HEK293 (cell line): ENCODE measurements around the gene UPP1.

Experiments used
- CTCF ChIA-PET: fragments of 350-600 bp; formaldehyde crosslinking; extraction: SDS; loops from one replicate; lab custom pipeline; 2021; ENCODE audit warnings: antibody characterized with exemption; lab: Yijun Ruan, JAX
- POLR2A ChIA-PET: fragments of 300-600 bp; formaldehyde crosslinking; extraction: SDS; loops from one replicate; lab custom pipeline; 2020; ENCODE audit warnings: antibody characterized with exemption, inconsistent platforms; lab: Yijun Ruan, JAX
- H3K27ac ChIP-seq: fragments of 200-500 bp; sonication (Bioruptor generic); 2 replicates; pipeline ENCODE4 v1.5.1; 2014; ENCODE audit warnings: low read depth, low read length, control low read depth, inconsistent platforms; ENCODE audit errors: extremely low read depth
- H3K36me3 ChIP-seq, 2 experiments: fragments of 200-500 bp in 1 of 2; sonication (Bioruptor generic) in 1 of 2; 1 replicate in 1 of 2; 2 replicates in 1 of 2; pipeline ENCODE4 v1.5.1; 2014 to 2017; ENCODE audit warnings: inconsistent platforms in 2 of 2, low read length in 2 of 2; ENCODE audit not compliant: control insufficient read depth in 2 of 2, insufficient read depth in 1 of 2
- H3K4me1 ChIP-seq: fragments of 200-500 bp; sonication (Bioruptor generic); 2 replicates; pipeline ENCODE4 v1.5.1; 2014; ENCODE audit warnings: mild to moderate bottlenecking, low read length, inconsistent platforms; ENCODE audit not compliant: control insufficient read depth, insufficient read depth
- H3K4me3 ChIP-seq: 2 replicates; pipeline ENCODE4 v1.5.1; 2011; ENCODE audit warnings: low read depth, mild to moderate bottlenecking, control low read depth, low read length, moderate library complexity
- H3K9me3 ChIP-seq: fragments of 200-500 bp; sonication (Bioruptor generic); 2 replicates; pipeline ENCODE4 v1.5.1; 2014; ENCODE audit warnings: low read depth, low read length, inconsistent platforms; ENCODE audit not compliant: control insufficient read depth, insufficient read depth
- GLI2 ChIP-seq: fragments of 450-650 bp; formaldehyde crosslinking; IDR thresholded peaks from 2 replicates; pipeline ENCODE4; 2017; ENCODE audit warnings: missing biosample characterization, missing genetic modification characterization, low read depth, borderline replicate concordance
- KLF10 ChIP-seq: fragments of 450-650 bp; IDR thresholded peaks from 2 replicates; pipeline ENCODE4 v1.5.1; 2018; ENCODE audit warnings: missing biosample characterization, mild to moderate bottlenecking, missing genetic modification characterization
- KLF16 ChIP-seq: fragments of 450-650 bp; formaldehyde crosslinking; IDR thresholded peaks from 2 replicates; pipeline ENCODE4 v1.5.1; 2017; ENCODE audit warnings: missing biosample characterization, missing genetic modification characterization
- KLF8 ChIP-seq: fragments of 450-650 bp; formaldehyde crosslinking; IDR thresholded peaks from 2 replicates; pipeline ENCODE4 v1.5.1; 2016; ENCODE audit warnings: missing biosample characterization, missing genetic modification characterization
- OSR2 ChIP-seq: fragments of 450-650 bp; formaldehyde crosslinking; IDR thresholded peaks from 2 replicates; pipeline ENCODE4 v1.5.1; 2016; ENCODE audit warnings: missing biosample characterization, missing genetic modification characterization
- RBAK ChIP-seq: fragments of 450-650 bp; formaldehyde crosslinking; IDR thresholded peaks from 2 replicates; pipeline ENCODE4 v1.5.1; 2016; ENCODE audit warnings: missing biosample characterization, missing genetic modification characterization
- YY1 ChIP-seq: fragments of 450-650 bp; formaldehyde crosslinking; IDR thresholded peaks from 2 replicates; pipeline ENCODE4 v1.5.1; 2018; ENCODE audit warnings: missing biosample characterization, missing genetic modification characterization
- ZBTB8A ChIP-seq: fragments of 450-650 bp; formaldehyde crosslinking; IDR thresholded peaks from 2 replicates; pipeline ENCODE4 v1.5.1; 2016; ENCODE audit warnings: missing biosample characterization, missing genetic modification characterization
- ZFHX2 ChIP-seq: fragments of 450-650 bp; formaldehyde crosslinking; conservative IDR thresholded peaks from 2 replicates; pipeline ENCODE4 v1.5.1; 2016; ENCODE audit warnings: missing biosample characterization, missing genetic modification characterization
- ZNF24 ChIP-seq: fragments of 450-650 bp; formaldehyde crosslinking; IDR thresholded peaks from 2 replicates; pipeline ENCODE4 v1.5.1; 2016; ENCODE audit warnings: missing biosample characterization, missing genetic modification characterization
- ZNF248 ChIP-seq: fragments of 450-650 bp; formaldehyde crosslinking; IDR thresholded peaks from 2 replicates; pipeline ENCODE4 v1.5.1; 2017; ENCODE audit warnings: missing biosample characterization, missing genetic modification characterization
- ZNF274 ChIP-seq, 2 experiments: fragments of 200-500 bp in 1 of 2; fragments of 450-650 bp in 1 of 2; sonication (Bioruptor generic) in 1 of 2; formaldehyde crosslinking in 1 of 2; IDR thresholded peaks; 2 replicates each; pipeline versions ENCODE4 v1.5.1 to v1.6.1; 2014 to 2016; ENCODE audit warnings: borderline replicate concordance in 1 of 2, inconsistent platforms in 1 of 2, low read length in 1 of 2, missing biosample characterization in 1 of 2, missing genetic modification characterization in 1 of 2
- ZNF341 ChIP-seq: fragments of 450-650 bp; formaldehyde crosslinking; IDR thresholded peaks from 2 replicates; pipeline ENCODE4; 2016; ENCODE audit warnings: low read depth, missing biosample characterization, missing genetic modification characterization
- ZNF416 ChIP-seq: fragments of 450-650 bp; formaldehyde crosslinking; IDR thresholded peaks from 2 replicates; pipeline ENCODE4 v1.5.1; 2016; ENCODE audit warnings: missing biosample characterization, missing genetic modification characterization
- ZNF433 ChIP-seq: fragments of 450-650 bp; formaldehyde crosslinking; IDR thresholded peaks from 2 replicates; pipeline ENCODE4 v1.5.1; 2016; ENCODE audit warnings: missing biosample characterization, missing genetic modification characterization, low read depth
- ZNF544 ChIP-seq: fragments of 450-650 bp; formaldehyde crosslinking; IDR thresholded peaks from 2 replicates; pipeline ENCODE4 v1.5.0; 2017; ENCODE audit warnings: missing biosample characterization, missing genetic modification characterization
- ZNF560 ChIP-seq: fragments of 450-650 bp; formaldehyde crosslinking; IDR thresholded peaks from 2 replicates; pipeline ENCODE4 v1.5.1; 2017; ENCODE audit warnings: missing biosample characterization, missing genetic modification characterization, borderline replicate concordance
- ZNF561 ChIP-seq: fragments of 450-650 bp; IDR thresholded peaks from 2 replicates; pipeline ENCODE4 v1.5.1; 2018; ENCODE audit warnings: missing biosample characterization, missing genetic modification characterization, borderline replicate concordance
- ZNF624 ChIP-seq: fragments of 450-650 bp; formaldehyde crosslinking; IDR thresholded peaks from 2 replicates; pipeline ENCODE4 v1.5.1; 2017; ENCODE audit warnings: missing biosample characterization, missing genetic modification characterization
- ZNF658 ChIP-seq: fragments of 450-650 bp; formaldehyde crosslinking; IDR thresholded peaks from 2 replicates; pipeline ENCODE4; 2016; ENCODE audit warnings: missing biosample characterization, missing genetic modification characterization
- ZNF692 ChIP-seq: fragments of 450-650 bp; formaldehyde crosslinking; IDR thresholded peaks from 2 replicates; pipeline ENCODE4 v1.5.1; 2016; ENCODE audit warnings: missing biosample characterization, missing genetic modification characterization
- ZNF777 ChIP-seq: fragments of 450-650 bp; formaldehyde crosslinking; IDR thresholded peaks from 2 replicates; pipeline ENCODE4 v1.5.1; 2017; ENCODE audit warnings: missing biosample characterization, missing genetic modification characterization, borderline replicate concordance
- ZNF830 ChIP-seq: fragments of 450-650 bp; IDR thresholded peaks from 2 replicates; pipeline ENCODE4 v1.5.0; 2018; ENCODE audit warnings: missing biosample characterization, missing genetic modification characterization, low read depth, mild to moderate bottlenecking, moderate library complexity
- TF ChIP-seq, protein P1 (sequence below): fragments of 450-650 bp; formaldehyde crosslinking; IDR thresholded peaks from 2 replicates; pipeline ENCODE4; 2016; ENCODE audit warnings: missing biosample characterization, missing genetic modification characterization
- TF ChIP-seq, protein P2 (sequence below): fragments of 450-650 bp; formaldehyde crosslinking; IDR thresholded peaks from 2 replicates; pipeline ENCODE4 v1.5.1; 2016; ENCODE audit warnings: missing biosample characterization, missing genetic modification characterization
- TF ChIP-seq, protein P3 (sequence below): fragments of 450-650 bp; formaldehyde crosslinking; IDR thresholded peaks from 2 replicates; pipeline ENCODE4 v1.5.1; 2016; ENCODE audit warnings: missing biosample characterization, missing genetic modification characterization, low read depth
- TF ChIP-seq, protein P4 (sequence below): fragments of 450-650 bp; formaldehyde crosslinking; IDR thresholded peaks from 2 replicates; pipeline ENCODE4 v1.5.1; 2017; ENCODE audit warnings: missing biosample characterization, missing genetic modification characterization
- TF ChIP-seq, protein P5 (sequence below): fragments of 450-650 bp; IDR thresholded peaks from 2 replicates; pipeline ENCODE4 v1.5.1; 2018; ENCODE audit warnings: missing biosample characterization, mild to moderate bottlenecking, missing genetic modification characterization

Gene UPP1

DNA sequence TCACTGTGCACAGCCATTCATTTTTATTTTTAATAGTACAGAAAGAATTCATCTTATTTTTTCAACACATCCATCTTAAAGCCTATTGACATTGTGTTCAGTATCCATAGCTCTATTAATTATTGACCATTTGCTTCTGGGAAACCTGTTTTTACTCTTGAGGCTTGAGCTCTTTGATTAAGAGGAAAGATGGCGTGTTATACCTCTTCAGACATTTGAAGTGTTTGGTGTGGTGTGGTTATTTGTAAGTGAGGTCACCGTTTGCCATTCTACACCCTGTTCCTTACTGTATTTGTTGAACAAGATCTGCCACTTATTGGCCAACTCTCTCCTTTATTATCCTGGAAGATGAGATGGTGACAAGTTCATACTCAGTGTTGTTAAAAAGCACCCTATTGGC lies 35.3 kb upstream of the UPP1 start:
- Histone ChIP-seq H3K36me3 (no peaks in the 10 kb centered on the region), H3K9me3 (no peaks in the 10 kb centered on the region), H3K27ac (no peak overlapping the region), H3K4me1 (no peaks in the 10 kb centered on the region), H3K4me3 (no peak overlapping the region)
- CTCF ChIA-PET = interaction anchor here (0.6 kb wide), 1 partner anchor 19 kb away, joined by 3 read pairs; no protein-coding TSS in a partner anchor
- POLR2A ChIA-PET = no interaction called here
- TF ChIP-seq ZNF274 (IDR thresholded peaks at IDR 0.05; ENCODE audit: low read length) (no peak), ZNF274 (tag by site-specific recombination; IDR thresholded peaks at IDR 0.05; ENCODE audit: borderline replicate concordance) (no peak), OSR2 (tag by site-specific recombination) (no peak), ZNF416 (tag by site-specific recombination) (no peak), GLI2 (tag by site-specific recombination) (no peak), ZNF341 (tag by site-specific recombination) (no peak), KLF16 (tag by site-specific recombination) (no peak), ZNF624 (tag by site-specific recombination) (no peak), KLF8 (no peak), ZNF544 (no peak), ZNF433 (tag by site-specific recombination) (no peak)
- TF ChIP-seq, protein P1, sequence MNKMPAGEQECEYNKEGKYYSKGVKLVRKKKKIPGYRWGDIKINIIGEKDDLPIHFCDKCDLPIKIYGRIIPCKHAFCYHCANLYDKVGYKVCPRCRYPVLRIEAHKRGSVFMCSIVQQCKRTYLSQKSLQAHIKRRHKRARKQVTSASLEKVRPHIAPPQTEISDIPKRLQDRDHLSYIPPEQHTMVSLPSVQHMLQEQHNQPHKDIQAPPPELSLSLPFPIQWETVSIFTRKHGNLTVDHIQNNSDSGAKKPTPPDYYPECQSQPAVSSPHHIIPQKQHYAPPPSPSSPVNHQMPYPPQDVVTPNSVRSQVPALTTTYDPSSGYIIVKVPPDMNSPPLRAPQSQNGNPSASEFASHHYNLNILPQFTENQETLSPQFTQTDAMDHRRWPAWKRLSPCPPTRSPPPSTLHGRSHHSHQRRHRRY (tag by site-specific recombination) = no peak
- TF ChIP-seq, protein P2, sequence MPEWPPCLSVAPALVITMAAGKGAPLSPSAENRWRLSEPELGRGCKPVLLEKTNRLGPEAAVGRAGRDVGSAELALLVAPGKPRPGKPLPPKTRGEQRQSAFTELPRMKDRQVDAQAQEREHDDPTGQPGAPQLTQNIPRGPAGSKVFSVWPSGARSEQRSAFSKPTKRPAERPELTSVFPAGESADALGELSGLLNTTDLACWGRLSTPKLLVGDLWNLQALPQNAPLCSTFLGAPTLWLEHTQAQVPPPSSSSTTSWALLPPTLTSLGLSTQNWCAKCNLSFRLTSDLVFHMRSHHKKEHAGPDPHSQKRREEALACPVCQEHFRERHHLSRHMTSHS (tag by site-specific recombination) = no peak
- TF ChIP-seq, protein P3, sequence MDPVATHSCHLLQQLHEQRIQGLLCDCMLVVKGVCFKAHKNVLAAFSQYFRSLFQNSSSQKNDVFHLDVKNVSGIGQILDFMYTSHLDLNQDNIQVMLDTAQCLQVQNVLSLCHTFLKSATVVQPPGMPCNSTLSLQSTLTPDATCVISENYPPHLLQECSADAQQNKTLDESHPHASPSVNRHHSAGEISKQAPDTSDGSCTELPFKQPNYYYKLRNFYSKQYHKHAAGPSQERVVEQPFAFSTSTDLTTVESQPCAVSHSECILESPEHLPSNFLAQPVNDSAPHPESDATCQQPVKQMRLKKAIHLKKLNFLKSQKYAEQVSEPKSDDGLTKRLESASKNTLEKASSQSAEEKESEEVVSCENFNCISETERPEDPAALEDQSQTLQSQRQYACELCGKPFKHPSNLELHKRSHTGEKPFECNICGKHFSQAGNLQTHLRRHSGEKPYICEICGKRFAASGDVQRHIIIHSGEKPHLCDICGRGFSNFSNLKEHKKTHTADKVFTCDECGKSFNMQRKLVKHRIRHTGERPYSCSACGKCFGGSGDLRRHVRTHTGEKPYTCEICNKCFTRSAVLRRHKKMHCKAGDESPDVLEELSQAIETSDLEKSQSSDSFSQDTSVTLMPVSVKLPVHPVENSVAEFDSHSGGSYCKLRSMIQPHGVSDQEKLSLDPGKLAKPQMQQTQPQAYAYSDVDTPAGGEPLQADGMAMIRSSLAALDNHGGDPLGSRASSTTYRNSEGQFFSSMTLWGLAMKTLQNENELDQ (tag by site-specific recombination) = no peak
- TF ChIP-seq, protein P4, sequence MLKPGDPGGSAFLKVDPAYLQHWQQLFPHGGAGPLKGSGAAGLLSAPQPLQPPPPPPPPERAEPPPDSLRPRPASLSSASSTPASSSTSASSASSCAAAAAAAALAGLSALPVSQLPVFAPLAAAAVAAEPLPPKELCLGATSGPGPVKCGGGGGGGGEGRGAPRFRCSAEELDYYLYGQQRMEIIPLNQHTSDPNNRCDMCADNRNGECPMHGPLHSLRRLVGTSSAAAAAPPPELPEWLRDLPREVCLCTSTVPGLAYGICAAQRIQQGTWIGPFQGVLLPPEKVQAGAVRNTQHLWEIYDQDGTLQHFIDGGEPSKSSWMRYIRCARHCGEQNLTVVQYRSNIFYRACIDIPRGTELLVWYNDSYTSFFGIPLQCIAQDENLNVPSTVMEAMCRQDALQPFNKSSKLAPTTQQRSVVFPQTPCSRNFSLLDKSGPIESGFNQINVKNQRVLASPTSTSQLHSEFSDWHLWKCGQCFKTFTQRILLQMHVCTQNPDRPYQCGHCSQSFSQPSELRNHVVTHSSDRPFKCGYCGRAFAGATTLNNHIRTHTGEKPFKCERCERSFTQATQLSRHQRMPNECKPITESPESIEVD (tag by site-specific recombination) = no peak

DNA sequence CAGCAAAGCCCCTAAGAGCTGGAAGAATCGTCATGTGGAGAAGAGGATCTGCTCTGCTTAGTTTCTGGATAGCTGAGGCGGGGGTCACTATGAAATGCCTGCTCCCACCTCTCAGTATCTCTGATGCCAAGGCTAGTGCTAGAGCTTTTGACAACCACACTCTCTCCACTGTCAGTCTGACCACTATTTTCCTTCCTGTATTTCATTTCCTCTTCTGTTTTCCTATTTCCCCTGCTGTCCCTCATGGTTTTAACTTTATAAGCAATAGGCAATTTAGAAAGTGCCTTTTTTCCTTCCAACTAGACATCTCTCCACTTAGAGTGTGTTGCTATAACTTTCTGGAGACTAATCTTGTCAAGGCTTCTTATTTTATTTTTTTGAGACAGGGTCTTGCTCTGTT lies 30.1 kb upstream of the UPP1 start:
- ChIA-PET POLR2A (no interaction called here), CTCF (interaction anchor here (1.4 kb wide), 1 partner anchor 52 kb away, joined by 3 read pairs; no protein-coding TSS in a partner anchor)
- H3K27ac ChIP-seq = no peak overlapping the region
- H3K4me1 ChIP-seq = no peaks in the 10 kb centered on the region
- no peaks in the 10 kb centered on the region for H3K9me3 ChIP-seq
- no peak overlapping the region for H3K4me3 ChIP-seq
- H3K36me3 ChIP-seq = no peaks in the 10 kb centered on the region
- TF ChIP-seq ZNF248 (tag by site-specific recombination) (no peak), ZNF658 (tag by site-specific recombination) (no peak), YY1 (tag by site-specific recombination) (no peak), ZNF24 (tag by site-specific recombination) (no peak), ZFHX2 (tag by site-specific recombination) (no peak), RBAK (tag by site-specific recombination) (no peak), ZNF830 (tag by site-specific recombination) (no peak), KLF10 (tag by site-specific recombination) (no peak), ZNF692 (tag by site-specific recombination) (no peak), ZNF777 (tag by site-specific recombination) (no peak), ZNF561 (tag by site-specific recombination) (no peak), ZNF560 (tag by site-specific recombination) (no peak), ZBTB8A (tag by site-specific recombination) (no peak)
- TF ChIP-seq, protein P5, sequence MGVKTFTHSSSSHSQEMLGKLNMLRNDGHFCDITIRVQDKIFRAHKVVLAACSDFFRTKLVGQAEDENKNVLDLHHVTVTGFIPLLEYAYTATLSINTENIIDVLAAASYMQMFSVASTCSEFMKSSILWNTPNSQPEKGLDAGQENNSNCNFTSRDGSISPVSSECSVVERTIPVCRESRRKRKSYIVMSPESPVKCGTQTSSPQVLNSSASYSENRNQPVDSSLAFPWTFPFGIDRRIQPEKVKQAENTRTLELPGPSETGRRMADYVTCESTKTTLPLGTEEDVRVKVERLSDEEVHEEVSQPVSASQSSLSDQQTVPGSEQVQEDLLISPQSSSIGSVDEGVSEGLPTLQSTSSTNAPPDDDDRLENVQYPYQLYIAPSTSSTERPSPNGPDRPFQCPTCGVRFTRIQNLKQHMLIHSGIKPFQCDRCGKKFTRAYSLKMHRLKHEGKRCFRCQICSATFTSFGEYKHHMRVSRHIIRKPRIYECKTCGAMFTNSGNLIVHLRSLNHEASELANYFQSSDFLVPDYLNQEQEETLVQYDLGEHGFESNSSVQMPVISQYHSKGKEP (tag by site-specific recombination) = no peak
